Measurements from ENCODE around the gene NOC4L. TPM values are rescaled to one million over a fixed set of nuclear protein-coding genes. Genes with fewer than 3 reads are reported as not detected.

NOC4L gene
- total RNA-seq, 1 experiment from 2014 or later: 36.5 TPM

DNA sequence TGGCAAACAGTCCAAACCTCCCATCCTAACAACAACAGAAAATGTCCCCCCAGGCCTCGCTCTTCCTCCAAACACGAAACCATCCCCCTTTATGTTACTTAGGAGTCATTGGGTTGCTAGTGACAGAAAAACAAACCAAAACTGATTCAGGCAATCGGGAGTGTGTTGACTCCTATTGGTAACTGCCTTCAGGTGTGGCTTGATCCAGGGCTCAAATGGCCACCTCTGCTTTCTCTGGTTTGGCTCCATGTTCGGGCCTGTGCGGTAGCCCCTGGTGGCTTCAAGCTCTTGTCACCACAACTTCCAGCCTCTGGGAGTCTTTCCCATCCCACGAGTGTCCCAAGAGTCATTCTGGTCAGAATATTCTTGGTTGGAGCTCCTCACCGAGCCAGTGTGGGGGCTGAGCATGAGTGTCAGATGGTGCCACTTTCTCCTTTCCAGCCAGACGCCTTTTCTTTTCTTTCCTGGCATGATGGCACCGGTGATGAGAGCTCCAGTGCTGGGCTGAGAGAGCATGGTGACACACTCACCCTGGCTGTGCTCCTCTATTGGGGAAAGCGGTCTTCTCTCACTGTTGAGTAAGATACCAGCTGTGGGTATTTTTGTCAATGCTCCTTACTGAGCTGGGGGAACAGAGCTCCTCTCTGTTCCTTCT lies 38.6 kb downstream of the NOC4L start:
- H2BK15ac ChIP-seq (ENCODE audit: low read depth, low read length): no peak overlapping the region
- Mint-ChIP-seq H3K27ac (no peak overlapping the region; a peak in 1 of 7 replicates), H3K9me3 (peaks cover 3 to 7% of the 10 kb centered on the region in 2 experiments; a peak in 2 of 5 replicates), H3K27me3 (ENCODE audit: low read depth) (peaks cover 96% of the 10 kb centered on the region), H3K4me1 (peaks cover 8 to 9% of the 10 kb centered on the region in 2 experiments), H3K4me3 (no peak overlapping the region), H3K36me3 (ENCODE audit: insufficient read depth in 1 of 3, low read depth in 3 of 3) (no peaks in the 10 kb centered on the region; a peak in 1 of 7 replicates)
- no peak overlapping the region for H2AK5ac ChIP-seq (ENCODE audit: insufficient read length, low read length)
- H3T11ph ChIP-seq (ENCODE audit: low read length): no peak overlapping the region
- no peaks in the 10 kb centered on the region for H3K79me2 ChIP-seq (ENCODE audit: insufficient read depth, low read length)
- H3K23me2 ChIP-seq (ENCODE audit: insufficient read length, low read depth, low read length, poor library complexity, severe bottlenecking): no peaks in the 10 kb centered on the region
- no peak overlapping the region for H2BK20ac ChIP-seq (ENCODE audit: low read depth, low read length, poor library complexity, severe bottlenecking)
- no peak overlapping the region for H2BK5ac ChIP-seq (ENCODE audit: insufficient read length, low read length)
- H3K4ac ChIP-seq (ENCODE audit: low read depth, low read length): no peak overlapping the region
- H4K8ac ChIP-seq (replicated peaks; ENCODE audit: insufficient read length, low read depth, low read length): no peak overlapping the region
- no peaks in the 10 kb centered on the region for H3K4me1 ChIP-seq (ENCODE audit: insufficient read depth, low read length)
- peaks cover 2% of the 10 kb centered on the region; the same call in 1 of the 2 replicates for H3K27me3 ChIP-seq (ENCODE audit: insufficient read depth, low read length)
- peaks cover 3% of the 10 kb centered on the region for H4K20me1 ChIP-seq (ENCODE audit: control insufficient read depth, insufficient read depth, insufficient read length)
- H3K23ac ChIP-seq (ENCODE audit: insufficient read length, low read depth, low read length): no peak overlapping the region
- no peak overlapping the region for H3K27ac ChIP-seq (ENCODE audit: insufficient read length, low read depth, low read length)
- no peak overlapping the region for H4K5ac ChIP-seq (ENCODE audit: insufficient read length, low read depth, low read length)
- WGBS (ENCODE audit: extremely low coverage, insufficient read length, low lambda C conversion rate): no CpG with 5 or more reads among the region's 10 CpGs
- no peak overlapping the region for H2AFZ ChIP-seq (ENCODE audit: low read length)
- no peaks in the 10 kb centered on the region for H3K9me3 ChIP-seq (ENCODE audit: control insufficient read depth, low read depth, low read length)
- no peaks in the 10 kb centered on the region for H3K79me1 ChIP-seq (ENCODE audit: insufficient read depth, low read depth, low read length, poor library complexity, severe bottlenecking)
- no peak overlapping the region for H2BK120ac ChIP-seq (ENCODE audit: low read depth, low read length, poor library complexity, severe bottlenecking)
- H3K4me2 ChIP-seq (ENCODE audit: insufficient read depth, insufficient read length, low read length): no peak overlapping the region
- H4K91ac ChIP-seq (ENCODE audit: insufficient read length, low read depth, low read length): no peak overlapping the region
- no peak overlapping the region for H3K56ac ChIP-seq (ENCODE audit: insufficient read length, low read depth, low read length)
- DNase-seq: no peak
- TF ChIP-seq, protein P1, sequence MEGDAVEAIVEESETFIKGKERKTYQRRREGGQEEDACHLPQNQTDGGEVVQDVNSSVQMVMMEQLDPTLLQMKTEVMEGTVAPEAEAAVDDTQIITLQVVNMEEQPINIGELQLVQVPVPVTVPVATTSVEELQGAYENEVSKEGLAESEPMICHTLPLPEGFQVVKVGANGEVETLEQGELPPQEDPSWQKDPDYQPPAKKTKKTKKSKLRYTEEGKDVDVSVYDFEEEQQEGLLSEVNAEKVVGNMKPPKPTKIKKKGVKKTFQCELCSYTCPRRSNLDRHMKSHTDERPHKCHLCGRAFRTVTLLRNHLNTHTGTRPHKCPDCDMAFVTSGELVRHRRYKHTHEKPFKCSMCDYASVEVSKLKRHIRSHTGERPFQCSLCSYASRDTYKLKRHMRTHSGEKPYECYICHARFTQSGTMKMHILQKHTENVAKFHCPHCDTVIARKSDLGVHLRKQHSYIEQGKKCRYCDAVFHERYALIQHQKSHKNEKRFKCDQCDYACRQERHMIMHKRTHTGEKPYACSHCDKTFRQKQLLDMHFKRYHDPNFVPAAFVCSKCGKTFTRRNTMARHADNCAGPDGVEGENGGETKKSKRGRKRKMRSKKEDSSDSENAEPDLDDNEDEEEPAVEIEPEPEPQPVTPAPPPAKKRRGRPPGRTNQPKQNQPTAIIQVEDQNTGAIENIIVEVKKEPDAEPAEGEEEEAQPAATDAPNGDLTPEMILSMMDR (conservative IDR thresholded peaks at IDR 0.05): no peak
- H2BK12ac ChIP-seq (ENCODE audit: insufficient read length, low read depth, low read length): no peak overlapping the region
- no peak overlapping the region for H3K14ac ChIP-seq (ENCODE audit: insufficient read depth, low read length)
- H3K9ac ChIP-seq (ENCODE audit: extremely low read depth, insufficient read length, low read length): no peak overlapping the region
- H3K18ac ChIP-seq (ENCODE audit: insufficient read length, low read depth, low read length): no peak overlapping the region
